Measurements from ENCODE around the gene SLC1A7.

The SLC1A7 gene

DNA sequence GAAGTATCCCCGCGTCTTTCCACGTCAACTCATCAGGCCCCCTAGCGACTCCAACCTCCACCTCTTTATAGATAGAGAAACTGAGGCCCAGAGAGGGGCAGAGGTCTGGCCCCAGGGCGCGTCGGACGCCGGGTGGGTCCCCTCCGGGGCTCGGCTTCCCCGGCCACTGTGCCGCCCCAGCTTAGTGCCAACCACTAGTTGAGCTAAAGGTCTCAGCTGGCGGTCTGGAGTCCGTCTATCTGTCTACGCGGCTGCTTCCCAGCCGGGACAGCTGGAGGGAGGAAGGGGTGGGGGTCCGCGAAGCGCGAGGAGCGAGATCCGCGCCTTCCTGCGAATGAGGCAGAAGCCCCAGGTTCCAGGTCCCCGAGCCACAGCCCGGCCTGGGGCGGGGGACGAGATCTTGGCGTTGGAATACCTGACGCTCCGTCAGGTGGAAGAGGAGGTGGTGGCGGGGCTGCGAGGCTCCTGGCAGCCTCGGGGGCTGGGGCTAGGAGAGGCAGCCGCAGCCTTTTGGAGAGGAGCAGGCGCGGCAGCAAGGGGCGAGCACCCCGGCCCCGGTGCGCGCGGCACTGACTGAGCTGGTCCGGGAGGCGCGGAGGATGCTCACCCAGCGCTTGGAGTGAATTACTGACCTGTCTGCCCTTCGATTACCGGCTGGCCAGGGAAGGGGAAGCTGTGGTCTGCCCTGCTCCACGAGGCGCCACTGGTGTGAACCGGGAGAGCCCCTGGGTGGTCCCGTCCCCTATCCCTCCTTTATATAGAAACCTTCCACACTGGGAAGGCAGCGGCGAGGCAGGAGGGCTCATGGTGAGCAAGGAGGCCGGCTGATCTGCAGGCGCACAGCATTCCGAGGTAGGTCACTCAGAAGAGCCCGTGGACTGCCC, 79.5 kb downstream of the SLC1A7 start:
- DNase-seq: no peak

DNA sequence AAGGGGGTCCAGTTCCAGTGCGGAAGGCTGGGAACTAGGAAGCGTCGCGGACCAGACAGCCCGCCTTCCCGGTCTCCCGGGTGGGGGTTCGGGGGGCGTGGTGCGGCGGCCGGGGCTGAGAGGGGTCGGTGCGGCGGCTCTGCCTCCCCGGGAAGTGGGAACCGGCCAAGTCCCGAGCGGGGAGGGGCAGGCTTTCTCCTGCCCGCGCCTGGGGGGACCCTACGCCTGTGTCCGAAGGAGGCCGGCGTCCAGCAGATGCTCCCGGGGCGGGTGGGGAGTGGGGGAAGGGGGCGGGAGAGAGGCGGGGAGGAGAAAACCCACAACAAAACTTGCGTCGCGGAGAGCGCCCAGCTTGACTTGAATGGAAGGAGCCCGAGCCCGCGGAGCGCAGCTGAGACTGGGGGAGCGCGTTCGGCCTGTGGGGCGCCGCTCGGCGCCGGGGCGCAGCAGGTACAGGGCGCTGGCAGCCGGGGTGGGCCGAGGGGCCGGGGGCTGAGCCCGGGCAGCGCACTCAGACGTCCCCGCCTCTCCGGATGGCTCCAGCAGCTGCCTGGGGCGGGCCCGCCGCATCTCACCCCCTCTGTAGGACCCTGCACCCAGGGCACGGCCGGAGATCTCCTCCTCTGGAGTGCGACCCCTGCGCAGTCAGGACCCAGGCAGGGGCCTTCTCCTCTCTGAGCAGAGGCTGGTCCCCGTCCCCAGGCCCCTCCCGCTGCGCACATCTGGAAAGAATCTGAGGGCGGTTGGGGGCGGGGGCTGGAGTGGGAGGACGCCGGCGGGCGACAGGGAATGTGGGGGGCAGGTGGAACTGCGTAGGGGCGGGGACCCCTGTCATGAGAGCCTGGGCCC, 80.4 kb downstream of the SLC1A7 start, which contains the start of gene PODN:
Gene PODN, plus strand, starts transcription at position 355 of the 849 bp plus-strand sequence. CDS start 7,643 bp downstream, outside the sequence.
- peak in 3 of 51 donors; percentile 12 to 16 (median 15) for DNase-seq

DNA sequence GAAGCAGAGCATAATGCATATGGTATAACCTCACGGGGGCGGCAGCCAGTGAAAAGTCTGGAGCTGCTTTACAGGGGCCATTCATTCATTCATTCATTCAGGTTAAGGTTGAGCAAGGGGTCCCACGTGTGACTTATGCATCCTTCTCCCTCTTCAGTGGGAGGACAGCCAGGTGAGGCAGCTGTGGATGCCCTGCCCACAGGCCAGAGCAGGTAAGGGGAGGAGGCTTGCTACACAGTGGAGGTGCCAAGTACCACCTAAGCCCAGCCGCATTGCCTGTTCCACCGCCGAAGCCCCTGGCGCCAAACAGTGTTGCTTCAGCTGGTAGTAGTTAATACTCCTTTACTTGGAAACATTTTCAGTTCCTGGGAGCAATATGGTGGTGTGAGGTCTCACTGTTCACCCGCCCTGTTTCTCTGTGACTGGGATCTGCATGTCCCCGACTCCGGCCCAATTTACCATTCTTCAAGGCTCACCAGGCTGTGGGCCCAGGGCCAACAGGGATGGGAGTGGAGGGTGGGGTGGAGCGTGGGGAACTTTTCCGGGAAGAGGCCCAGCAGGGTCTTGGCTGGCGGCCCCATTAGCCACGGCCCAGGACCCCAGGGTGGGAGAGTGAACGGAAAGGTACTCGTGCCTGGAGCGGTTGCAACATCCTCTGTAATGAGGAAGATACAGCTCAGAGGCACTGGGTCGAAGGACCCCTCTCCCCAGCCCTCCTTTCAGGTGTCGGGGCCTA, 81.1 kb downstream of the SLC1A7 start:
- no peak for DNase-seq

DNA sequence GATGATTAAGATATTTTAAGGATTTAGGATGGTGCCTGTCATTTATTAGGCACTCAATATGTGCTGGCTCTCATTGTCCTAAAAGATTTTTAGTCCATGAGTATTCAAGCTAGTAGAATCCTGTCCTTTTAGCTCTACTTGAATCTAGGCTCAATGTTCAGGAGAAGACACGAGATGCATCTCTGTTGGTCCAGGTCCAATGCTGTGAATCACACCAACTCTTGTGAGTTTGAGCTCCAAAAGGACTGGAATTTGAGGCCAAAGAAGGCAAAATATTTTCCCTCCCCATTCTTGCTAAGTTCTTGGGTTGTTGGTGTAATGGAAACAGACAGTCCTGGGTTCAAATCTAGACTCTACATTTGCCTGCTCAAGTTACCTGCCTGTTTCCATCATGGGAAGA, 81.9 kb downstream of the SLC1A7 start:
- no peak for DNase-seq

DNA sequence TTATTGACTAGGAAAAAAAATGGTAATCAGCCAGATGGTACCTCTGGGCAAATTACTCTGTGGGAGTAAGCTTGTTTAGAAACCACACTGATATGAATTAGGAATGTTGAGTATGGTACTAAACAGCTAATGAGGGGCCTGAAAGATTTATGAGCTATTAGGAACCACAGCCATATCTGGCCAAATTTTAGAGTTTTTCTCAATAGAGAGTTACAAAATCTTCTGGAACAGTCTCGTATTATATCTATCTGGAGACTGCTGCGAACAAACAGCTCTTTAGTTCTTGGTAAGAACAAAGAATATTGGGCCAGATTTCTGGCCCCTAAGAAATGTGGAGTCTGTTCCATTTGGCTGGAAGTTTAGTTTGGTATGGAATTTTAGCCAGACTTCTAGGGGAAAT, 85.3 kb downstream of the SLC1A7 start:
- no peak for DNase-seq

DNA sequence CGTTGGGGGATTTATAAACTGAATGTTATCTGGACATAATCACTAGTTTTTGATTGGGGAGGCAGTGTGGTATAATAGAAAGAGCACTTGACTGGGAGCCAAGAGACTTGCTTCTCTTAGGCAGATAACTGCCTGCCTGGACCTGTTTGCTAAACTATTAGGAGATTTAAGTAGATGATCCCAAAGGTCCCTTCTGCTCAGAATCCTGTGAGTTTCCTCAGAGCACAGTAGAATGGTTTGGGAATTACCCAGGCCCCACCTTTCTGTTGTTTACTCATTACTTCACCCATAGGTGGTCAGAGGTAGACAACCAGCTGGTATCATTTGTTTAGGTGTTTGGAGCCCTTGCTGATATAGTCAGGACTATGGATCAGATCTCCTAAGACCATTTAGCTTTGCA, 90.8 kb downstream of the SLC1A7 start:
- no peak for DNase-seq

DNA sequence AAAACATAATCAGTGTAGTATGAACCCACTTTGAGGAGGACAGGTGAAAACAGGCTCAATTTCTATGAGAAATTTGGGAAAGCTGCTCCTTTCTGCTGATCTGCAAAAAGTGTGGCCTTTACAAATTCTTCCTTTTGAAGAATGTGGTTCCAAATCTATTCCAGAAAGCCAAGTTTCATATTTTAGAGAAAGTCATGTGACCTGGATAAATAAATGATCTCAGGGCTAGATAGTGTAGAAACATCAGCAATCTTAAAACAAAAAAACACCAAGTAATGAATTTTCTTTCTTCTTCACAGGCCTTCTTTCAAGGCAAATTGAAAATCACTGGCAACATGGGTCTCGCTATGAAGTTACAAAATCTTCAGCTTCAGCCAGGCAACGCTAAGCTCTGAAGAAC, 92.1 kb downstream of the SLC1A7 start:
- DNase-seq: no peak

DNA sequence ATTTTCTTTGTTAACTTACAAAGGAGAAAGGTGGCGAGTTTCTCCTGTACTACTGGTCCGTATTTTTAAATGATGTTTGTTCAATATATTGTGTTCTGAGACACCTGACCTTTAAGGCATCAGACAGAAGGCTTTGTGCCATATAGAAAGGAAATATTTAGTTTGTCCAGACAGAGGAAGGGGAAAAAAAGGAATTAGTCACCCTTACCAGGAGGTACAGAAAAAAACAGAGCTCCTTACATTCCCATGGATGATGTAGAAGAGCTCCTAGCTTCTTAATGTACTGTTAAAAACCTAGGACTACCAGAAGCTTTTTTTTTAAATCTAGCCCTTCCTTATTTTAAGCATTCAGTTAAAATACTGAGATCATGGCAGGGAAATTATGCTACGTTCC, 92.9 kb downstream of the SLC1A7 start:
- DNase-seq: no peak

DNA sequence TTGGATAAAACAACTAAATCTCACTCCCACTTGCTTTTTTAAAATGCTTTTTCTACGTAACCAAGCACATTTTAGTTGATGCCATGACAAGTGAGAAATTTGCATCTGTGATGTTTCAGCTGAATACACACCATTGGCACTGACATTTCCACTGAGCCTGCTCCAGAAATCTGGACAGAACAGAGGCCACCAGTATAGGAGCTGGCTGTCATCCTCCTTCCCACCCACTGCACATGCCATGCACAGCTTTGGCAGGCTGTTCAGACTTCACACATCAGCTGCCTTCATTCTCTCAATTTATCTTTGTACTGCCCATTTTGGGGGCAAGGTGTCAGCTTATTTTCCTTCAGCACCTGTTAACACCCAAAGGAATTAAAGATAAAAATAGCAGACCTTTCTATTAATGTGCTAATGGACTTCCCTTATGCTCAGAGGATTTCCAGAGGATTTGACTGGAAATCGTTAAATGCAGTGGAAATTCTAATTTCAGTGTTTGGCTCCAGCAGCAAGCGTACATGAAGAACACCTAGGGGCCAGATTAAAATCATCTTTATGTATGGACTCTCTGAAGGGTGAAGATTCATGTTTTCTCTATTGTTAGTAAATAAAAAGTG, 93.4 kb downstream of the SLC1A7 start:
- peak in 10 of 51 donors; percentile 12 to 39 (median 29) for DNase-seq

DNA sequence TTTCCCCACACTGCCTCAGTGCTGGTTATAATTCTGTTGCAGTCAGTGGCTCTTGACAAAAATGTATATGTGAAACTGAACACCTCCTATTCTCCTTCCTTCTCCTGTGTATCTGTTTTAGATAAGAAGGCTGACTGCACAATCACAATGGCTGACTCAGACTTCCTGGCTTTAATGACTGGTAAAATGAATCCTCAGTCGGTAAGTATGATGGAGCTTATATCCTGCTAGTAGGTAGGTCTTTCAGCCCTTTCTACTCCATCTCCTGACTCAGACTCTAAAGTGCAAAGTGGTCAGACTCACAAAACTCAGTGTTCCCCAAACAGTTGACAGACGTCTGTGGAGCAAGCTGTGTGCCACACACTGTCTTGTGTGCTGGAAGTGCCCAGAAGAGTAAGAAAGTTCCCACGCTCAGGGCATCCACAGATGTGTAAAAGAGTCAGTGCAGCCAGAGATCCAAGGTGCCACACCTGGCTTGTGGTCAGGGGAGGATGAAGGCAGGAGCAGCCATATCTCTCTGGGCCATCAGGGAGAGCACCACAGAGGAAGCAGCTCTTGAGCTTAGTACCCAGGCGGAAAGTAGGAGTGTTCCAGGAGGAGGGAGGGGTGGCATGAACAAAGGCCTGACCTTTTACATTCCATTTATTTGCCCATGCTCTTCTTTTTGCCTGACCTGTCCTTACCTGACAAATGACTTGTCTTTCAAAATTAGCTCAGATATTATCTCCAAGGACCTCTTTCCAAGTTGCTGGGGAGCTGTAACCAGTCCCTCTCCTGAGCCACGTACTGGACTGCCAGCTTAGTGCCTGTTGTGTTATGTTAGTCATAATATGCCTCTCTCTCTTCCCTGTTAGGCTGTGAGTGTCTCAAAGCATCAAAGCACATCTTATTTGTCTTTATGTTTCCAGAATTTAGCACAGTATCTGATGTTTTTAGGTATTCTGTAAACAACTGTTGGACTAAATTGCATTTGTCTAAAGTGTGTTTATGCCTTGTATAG, 94.4 kb downstream of the SLC1A7 start:
- DNase-seq: no peak

DNA sequence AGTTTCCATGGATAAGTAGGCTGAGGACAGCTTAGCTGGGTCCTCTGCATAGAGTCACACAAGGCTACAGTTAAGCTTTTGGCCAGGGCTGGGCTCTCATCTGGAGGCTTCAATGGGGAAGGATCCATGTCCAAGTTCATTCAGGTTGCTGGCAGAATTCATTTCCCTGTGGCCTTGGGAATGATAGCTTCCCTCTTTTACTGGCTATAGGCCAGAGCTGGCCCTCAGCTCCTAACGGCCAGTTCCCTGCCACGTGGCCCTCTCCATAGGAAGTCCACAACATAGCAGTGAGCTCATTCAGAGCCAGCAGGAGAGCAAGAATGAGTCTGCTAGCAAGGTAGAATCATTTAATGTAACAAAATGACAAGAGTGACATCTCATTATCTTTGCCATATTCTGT, 95.5 kb downstream of the SLC1A7 start:
- DNase-seq: peak in 2 of 51 donors; percentile 16 to 42

DNA sequence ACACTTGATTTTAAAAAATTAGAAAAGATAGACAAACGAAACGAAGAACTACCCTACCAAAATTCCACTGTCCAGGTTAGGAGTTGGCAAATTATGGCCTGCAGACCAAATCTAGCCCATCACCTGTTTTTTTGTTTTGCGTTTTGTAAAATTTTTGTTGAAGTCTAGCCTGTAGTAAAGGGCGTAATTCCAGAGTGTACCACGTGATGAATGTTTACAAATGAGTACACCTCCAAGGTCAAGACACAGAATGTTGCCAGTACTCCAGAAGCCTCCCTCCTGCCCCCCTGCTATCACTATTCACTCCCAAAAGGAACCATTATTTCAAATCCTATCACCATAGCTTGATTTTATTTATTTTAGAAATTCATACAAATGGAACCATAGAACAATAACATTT, 97.5 kb downstream of the SLC1A7 start:
- no peak for DNase-seq

DNA sequence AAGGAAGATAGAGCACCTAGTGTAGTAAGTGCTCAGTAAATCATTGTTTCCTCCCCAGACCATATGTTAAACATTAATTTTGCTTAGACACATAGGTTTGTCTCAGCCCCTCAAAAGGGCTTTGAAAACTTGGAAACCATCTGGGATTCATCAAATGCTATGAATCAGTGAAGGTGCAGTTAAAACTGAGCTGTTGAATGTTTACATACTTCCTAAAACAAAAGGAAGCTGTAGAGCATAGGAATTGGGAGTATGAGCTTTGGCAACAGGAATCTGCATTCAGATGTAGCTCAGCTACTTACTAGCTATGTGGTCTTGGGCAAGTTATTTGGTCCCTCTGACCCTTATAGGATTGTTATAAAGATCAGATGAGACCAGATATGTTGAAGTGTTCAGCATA, 99.2 kb downstream of the SLC1A7 start:
- no peak for DNase-seq

DNA sequence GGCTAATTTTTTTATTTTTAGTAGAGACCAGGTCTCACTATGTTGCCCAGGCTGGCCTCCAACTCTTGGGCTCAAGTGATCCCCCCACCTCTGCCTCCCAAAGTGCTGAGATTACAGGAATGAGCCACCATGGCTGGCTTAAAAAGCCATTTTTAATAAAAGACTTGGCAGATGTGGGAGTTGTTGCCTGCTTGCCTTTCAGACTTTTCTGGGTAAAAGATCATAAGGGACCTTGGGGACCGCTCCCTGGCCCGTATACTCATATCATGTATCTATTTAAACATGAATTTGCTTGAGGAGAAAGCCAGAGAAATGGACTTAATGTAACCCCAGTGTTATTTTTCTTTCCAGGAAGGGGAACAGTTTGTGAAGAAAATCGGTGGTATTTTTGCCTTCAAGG, 103.9 kb downstream of the SLC1A7 start:
- DNase-seq: no peak
